Left lobe of liver (tissue), 2 donors: ENCODE results near the gene BPIFB4. TPM values are rescaled to one million over a fixed set of nuclear protein-coding genes. Genes with fewer than 3 reads are reported as not detected.
"Not testable (repeated sequence)": the region's sequence is repeated elsewhere in the genome, so short reads cannot be mapped to it uniquely, and the experiment has no call there.

Source experiments
- ATAC-seq: fragments of 200-7000 bp; cut with Tn5 transposase; one replicate; pipeline ENCODE4 v1.9.1; 2020; ENCODE audit warnings: mild to moderate bottlenecking, moderate library complexity
- DNase-seq: peaks from one replicate; pipeline ENCODE4 v3.0.0-alpha.2; 2020; ENCODE audit warnings: low spot score
- total RNA-seq: library from RNA; stranded (reverse); gene quantifications from one replicate; pipeline ENCODE4 v1.2.1, GENCODE V29; 2021
- donor health status: DM: no; HTN: no; CAD: no; lungs with moderate emphysema.
- donor health status: DM: no; HTN: yes; CAD: no.

Gene BPIFB4
- total RNA-seq, 1 donor from 2014 or later, result not detected

- peak; percentile 34 for ATAC-seq
- no peak for DNase-seq
These were observed 33.3 kb downstream of the BPIFB4 start for GRCh38 chr20:33112547-33113386.

DNA sequence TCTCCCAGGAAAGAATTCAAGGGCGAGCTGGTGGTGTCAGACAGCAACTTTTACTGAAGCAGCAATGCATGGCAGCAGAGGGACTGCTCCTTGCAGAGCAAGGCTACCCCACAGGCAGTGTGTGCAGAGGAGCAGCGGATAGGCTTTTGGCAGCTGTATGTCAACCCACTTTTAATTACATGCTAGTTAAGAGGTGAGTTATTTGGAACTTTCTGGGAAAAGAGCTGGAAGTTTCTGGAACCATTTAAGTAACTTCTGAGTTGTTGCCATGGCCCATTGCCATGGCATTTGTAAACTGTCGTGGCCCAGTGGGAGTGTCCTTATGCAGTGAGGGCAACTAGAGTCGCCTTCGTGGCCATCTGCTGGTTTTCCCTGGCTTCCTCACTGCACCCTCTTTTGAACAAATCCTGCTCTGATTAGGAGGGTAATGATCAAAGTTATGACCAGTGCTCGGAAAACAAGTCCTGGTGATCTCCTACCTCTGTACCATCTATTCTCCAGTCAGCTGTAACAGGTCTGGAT is 34.0 kb downstream of the BPIFB4 start:
- DNase-seq (no peak), ATAC-seq (peak; percentile 69)

DNA sequence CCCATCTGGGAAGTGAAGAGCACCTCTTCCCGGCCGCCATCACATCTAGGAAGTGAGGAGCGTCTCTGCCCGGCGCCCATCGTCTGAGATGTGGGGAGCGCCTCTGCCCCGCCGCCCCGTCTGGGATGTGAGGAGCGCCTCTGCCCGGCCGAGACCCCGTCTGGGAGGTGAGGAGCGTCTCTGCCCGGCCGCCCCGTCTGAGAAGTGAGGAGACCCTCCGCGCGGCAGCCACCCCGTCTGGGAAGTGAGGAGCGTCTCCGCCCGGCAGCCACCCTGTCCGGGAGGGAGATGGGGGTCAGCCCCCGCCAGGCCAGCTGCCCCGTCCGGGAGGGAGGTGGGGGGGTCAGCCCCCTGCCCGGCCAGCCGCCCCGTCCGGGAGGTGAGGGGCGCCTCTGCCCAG is 36.1 kb downstream of the BPIFB4 start:
- not testable (repeated sequence) for ATAC-seq, DNase-seq

DNA sequence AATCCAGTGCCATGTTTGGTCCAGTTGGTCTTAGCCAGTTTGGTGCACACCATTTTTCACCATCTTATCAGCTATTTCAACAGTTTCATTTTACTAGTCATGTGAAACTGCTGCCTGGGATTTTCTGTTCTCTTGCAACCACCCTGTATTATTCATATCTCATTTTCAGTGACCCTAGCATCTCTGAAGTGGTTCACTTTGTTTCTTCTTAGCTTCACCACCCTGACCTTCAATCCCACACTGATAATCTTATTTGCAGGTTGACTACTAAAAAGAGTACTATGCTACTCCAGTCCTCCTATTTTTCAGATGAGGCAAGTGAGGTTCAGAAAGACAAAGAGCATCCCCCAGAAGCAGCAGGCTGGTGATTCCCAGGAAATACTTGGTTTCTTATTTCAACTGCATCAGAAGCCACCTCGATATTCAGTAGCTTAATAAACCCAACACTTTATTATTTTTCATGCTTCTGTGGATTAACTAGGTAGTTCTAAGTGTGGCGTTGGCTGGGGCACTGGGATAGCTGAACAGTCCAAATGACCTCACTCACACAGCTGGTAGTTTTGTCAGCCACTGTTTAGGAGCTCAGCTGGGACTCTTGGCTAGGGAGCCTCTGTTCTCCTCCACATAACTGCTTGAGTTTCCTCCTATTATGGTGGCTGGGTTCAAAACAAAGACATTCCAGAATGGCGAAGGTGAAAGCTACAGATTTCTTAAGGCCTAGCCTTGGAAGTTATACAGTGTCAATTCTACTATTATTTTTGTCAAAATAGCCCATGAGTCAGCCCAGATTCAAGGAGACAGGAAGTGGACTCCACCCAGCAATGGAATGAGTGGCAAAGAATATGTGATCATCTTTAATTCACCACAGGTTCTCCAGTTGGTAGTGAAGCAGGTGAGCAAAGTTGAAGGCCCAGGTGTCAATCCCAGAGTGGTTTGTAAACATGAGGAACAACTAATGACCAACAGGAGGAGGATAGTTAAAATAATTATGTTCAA is 40.6 kb downstream of the BPIFB4 start:
- ATAC-seq (no peak), DNase-seq (no peak)

- ATAC-seq, result no peak
- DNase-seq, result no peak
These were observed 41.5 kb downstream of the BPIFB4 start for GRCh38 chr20:33120934-33121333.

GRCh38 chr20:33122297-33122696 is 42.9 kb downstream of the BPIFB4 start:
- not testable (repeated sequence) for ATAC-seq, DNase-seq

DNA sequence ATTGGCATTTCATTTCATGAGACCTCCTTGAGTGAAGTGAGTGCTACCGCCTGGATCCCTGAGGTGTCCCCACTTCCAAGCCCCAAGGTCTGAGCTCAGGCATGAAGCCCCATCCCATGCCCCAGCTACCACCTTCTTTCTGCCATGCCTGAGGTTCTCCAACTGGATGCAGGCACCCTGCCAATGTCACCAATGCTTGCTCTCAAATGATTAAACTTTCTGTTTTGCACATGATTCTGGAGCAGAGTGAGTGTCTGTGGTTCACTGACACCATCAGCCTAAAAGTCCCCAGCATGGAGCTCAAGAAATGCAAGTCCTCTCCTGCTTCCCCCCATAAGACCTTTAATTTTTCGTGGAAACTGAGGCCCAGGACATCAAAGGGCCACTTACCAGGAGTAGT is 44.8 kb downstream of the BPIFB4 start:
- ATAC-seq, result peak; percentile 49
- DNase-seq, result peak; percentile 61

DNA sequence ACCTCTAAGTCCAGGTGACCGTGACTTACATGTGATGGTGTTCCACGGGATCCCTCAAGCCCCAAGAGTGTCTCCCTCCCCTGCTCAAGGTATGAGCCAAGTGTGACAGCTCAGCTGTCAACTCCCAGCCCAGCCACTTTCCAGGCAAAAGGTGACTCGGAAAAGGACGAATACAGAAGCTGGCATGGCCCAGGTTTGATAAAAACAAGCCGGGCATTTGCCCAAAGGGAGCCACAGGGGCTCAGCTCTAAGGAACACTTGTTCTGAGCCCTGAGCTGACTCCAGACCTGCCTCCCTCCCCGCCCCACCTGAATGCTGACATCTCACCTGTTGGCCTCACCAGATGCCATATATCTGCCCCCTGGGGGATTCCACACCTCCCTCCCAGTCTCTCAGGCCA is 45.6 kb downstream of the BPIFB4 start:
- DNase-seq (no peak), ATAC-seq (peak; percentile 36)

DNA sequence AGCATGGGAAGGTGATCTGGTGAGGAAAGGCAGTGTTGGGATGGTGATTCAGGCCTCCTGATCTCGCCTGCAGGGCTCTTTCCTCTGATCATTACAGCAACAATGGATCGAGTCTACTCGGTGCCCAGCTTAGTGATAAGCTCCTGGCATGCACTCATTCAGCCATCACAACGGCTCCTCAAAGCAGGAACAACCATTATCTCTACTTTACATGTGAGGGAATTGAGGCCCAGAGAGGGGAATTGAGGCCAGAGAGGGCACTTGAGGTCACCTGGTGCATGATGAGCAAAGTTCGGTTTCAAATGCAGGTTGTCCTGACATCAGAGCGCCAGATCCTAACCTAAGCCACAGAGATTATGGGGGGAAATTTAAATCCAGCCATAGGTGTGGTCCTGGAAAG is 46.5 kb downstream of the BPIFB4 start:
- ATAC-seq (peak; percentile 73), DNase-seq (peak; percentile 77)

DNA sequence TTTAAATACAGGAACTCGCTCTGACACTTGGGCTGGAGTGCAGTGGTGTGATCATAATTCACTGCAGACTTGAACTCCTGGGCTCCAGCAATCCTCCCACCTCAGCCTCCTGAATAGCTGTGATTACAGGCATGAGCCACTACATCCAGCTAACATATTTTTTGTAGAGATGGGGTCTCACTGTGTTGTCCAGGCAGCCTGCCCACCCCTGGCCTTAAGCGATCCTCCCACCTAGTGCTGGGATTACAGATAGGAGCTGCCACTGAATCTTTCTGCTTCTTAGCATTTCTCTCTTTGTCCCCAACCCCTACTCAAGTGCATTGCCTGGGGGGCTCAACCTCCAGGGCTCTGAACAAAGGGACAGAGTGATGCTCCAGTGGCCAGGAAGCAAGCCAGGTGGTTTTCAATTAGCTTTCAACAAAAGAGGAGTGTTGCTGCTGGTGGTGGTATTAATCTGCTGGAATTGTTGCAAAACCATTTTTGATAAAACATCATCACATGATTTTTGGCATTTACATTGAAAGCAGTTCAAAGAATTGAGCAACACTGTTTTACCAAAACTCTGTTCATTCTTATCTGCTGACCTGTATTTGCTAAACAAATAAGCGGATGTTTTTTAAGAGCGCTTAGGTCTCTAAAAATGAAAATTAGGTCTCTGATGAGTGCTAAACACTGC is 48.1 kb downstream of the BPIFB4 start:
- DNase-seq (no peak), ATAC-seq (peak; percentile 48)

DNA sequence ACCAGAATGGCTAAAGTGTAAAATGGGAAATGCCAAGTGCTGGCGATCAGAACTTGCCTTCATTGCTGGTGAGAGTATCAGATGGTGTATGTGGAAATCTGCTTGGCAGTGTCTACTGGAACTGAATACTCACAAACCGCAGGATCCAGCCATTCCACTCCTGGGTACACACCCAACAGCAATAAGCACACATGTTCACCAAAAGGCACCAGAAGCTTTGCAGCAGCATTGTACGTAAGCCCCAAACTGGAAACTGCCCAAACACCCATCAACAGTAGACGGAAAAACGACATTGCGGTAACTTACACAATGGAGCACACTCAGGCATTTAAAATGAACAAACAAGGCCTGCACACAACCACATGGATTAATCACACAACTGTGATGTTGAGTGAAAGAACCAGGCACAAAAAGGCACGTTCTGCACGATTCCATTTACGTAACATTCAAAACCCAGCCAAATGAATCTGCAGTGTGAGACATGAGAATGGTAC is 51.2 kb downstream of the BPIFB4 start:
- DNase-seq (peak; percentile 58), ATAC-seq (peak; percentile 73)

DNA sequence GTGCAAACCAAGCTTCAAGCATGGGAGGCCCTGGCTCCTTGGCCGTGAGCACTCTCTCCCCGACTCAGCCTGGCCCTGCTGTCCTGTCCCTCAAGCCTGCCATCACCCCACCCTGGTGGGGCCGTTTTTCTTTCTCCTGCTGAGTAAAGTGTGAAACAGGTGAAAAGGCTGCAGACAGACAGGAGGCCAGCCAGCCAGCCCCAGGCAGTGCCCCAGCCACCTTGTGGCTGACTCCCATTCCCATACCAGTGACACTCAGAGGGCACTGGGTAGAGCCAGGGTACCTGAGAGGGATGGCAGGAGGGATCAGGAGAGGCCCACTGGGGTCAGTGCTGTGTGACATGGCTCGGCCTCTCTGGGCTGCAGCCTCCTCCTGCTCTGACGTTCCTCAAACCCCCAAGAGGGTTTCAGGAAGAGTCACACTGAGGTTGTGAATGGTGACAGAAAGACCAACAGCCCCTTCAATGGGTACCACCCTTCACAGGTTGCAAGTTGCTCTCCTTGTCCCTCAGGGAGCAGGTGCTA is 52.6 kb downstream of the BPIFB4 start:
- no peak for DNase-seq
- no peak for ATAC-seq

GRCh38 chr20:33132513-33133372 is 53.3 kb downstream of the BPIFB4 start:
- DNase-seq (no peak), ATAC-seq (no peak)

GRCh38 chr20:33133373-33133941 is 54.0 kb downstream of the BPIFB4 start:
- ATAC-seq (no peak), DNase-seq (no peak)

- ATAC-seq (no peak), DNase-seq (no peak)
These were observed 57.8 kb downstream of the BPIFB4 start for GRCh38 chr20:33137195-33137594.

DNA sequence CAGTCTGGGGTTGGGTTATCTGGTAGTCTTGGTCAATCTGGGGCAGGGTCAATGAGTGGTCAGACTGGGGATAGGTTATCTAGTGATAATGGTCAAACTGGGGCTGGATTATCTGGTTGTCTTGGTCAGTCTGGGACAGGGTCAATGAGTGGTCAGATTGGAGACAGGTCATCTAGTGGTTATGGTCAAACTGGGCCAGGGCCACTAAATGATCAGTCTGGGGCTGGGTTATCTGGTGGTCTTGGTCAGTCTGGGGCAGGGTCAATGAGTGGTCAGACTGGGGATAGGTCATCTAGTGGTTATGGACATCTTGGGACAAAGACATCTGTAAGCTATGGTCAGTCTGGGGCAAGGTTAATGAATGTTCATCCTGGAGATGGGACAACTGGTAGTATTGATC is 60.0 kb downstream of the BPIFB4 start:
- ATAC-seq, result no peak
- no peak for DNase-seq

- DNase-seq (no peak), ATAC-seq (no peak)
These were observed 66.1 kb downstream of the BPIFB4 start for GRCh38 chr20:33145521-33145920.

GRCh38 chr20:33147299-33147698 is 67.9 kb downstream of the BPIFB4 start:
- no peak for ATAC-seq

GRCh38 chr20:33148040-33148439 is 68.6 kb downstream of the BPIFB4 start:
- ATAC-seq, result no peak

More at GRCh38 chr20:33147299-33147698, 67.9 kb downstream of the BPIFB4 start:
- no peak for DNase-seq

More at GRCh38 chr20:33148040-33148439, 68.6 kb downstream of the BPIFB4 start:
- DNase-seq, result no peak
